GM21528 (cell line): ENCODE results near the gene ZNF723.
"Not testable (repeated sequence)": the region's sequence is repeated elsewhere in the genome, so short reads cannot be mapped to it uniquely, and the experiment has no call there.

Experiments
- ATAC-seq: cut with Tn5 transposase; IDR thresholded peaks from one replicate; pipeline ENCODE4 v1.9.1; 2021; ENCODE audit warnings: mild to moderate bottlenecking, moderate library complexity; ENCODE audit not compliant: unreplicated experiment, low FRiP score

ZNF723 gene

GRCh38 chr19:22832031-22832762 lies at the start of gene ZNF723:
Gene ZNF723 (plus strand): TSS chr19:22832291. CDS start chr19:22832380, 89 bp downstream.
- ATAC-seq = no peak

DNA sequence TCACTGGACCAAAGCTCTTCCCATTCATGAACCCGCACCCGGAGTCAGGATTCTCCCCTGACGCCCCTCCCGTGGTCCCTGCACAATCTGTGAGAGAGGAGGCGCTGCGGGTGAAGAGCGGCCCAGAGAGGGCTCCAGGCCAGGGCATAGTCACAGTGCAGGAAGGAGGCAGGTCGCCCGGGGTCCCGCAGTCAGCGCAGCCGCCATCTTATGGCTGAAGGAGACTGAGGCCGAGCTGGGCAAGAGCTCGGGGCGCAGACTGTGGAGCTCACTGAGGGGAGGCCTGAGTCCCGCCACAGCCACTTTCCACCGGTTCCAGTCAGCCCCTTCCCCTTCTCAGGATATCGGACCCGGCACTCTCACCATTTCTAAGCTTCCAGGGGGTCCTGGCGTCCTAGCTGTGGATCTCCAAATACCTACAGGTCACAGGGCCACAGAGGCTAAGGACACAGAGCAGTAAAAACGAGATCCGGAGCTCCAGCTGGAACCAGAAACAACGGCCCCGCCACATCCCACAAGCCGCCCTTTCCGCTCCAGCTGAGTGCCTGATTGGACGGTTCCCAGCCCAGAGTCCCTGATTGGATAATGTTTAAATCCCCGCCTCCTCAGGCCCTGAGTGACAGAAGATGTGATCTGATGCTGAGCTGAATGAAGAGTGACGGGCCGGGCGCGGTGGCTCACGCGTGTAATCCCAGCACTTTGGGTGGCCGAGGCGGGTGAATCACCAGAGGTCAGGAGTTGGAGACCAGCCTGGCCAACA lies 48.3 kb upstream of the ZNF723 start, which contains the start of gene ZNF99:
Gene ZNF99 (minus strand): TSS at position 501 of the 760 bp plus-strand sequence. CDS start 135 bp downstream, at position 366.
- ATAC-seq = no peak

DNA sequence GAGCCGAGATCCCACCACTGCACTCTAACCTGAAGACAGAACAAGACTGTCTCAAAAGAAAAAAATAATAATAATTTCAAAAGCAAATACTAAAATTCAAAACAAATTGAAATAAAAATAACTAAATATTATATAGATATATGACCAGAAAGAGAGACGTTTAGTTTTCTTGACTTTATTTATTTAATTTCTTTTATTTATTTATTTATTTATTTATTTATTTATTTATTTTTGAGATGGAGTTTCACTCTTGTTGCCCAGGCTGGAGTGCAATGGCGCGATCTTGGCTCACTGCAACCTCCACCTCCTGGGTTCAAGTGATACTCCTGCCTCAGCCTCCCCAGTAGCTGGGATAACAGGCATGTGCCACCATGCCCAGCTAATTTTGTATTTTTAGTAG lies 39.2 kb upstream of the ZNF723 start:
- ATAC-seq = not testable (repeated sequence)

DNA sequence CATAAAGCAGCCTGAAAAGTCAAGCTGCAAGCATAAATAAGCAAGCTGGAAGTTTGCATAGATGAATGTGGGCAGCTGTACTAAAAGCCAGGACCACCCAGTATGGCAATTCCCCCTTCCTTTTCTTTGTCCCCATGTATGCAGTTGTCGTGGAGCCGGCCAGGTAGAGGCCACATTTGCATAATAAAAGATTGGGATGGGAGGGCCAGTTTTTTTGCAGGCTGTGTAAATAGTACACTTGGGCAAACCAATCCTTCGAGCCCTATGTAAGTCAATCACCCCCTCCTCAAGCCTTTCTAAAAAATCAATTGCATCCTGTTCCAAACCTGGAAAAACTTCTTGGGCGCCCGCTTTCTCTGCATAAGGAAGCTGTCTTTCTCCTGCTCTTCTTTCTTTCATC lies 35.1 kb upstream of the ZNF723 start:
- no peak for ATAC-seq

GRCh38 chr19:22806418-22806817 lies 25.7 kb upstream of the ZNF723 start:
- no peak for ATAC-seq

DNA sequence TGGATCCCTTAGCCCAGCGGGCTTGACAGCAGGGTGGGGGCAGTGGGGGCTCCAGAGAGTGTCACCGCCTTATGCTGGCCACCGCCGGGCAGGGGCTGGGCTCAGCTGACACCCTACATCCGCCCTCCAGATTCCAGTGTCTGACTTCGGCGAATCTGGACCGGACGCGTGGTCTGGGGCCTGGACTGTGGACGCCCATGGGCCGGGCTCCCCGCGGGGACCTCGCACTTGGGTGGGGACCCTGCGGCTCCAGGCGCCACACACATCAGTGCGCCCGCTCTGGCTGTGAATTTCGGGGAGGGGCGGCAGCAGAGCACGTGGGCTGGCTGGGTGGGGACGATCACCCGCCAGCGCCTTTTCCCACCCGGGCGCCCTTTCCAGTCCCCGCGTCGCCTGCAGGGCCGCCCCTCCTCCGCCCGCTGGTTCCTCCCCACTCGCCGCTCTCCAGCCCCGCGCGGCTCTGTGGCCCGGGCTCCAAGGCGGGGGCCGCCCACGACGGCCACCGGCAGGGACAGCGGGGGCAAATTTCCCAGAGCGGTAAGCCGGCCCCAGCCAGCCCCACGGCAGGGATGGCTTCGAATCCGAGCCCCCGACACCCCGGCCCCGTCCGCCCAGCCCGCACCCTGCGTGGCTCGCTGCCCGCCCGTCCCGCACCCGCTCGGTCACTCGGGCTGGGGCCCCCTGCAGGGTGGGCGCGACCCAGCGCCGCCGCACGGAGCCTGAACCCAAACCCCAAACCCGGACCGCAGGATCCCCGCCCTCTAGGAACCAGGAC lies 24.8 kb upstream of the ZNF723 start:
- ATAC-seq = no peak

DNA sequence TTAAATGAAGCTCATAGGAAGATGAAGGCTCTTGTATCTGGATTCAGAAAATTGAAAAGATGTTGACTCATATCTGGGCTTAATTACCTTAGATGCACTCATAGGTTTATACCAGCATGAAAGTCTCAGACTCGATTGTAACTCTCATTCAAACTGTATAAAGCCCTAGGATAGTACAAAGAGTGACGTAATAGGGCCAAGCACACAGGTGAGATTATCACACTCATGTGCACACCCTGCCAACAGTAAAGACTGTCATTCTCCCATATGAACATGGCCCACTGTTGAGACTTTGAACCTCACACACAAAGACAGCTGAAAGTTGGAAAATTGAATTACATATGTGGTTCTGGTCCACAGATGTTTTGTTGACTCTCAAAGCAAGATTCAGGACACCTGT lies 18.0 kb upstream of the ZNF723 start:
- no peak for ATAC-seq

GRCh38 chr19:22831211-22831610 lies 880 bp upstream of the ZNF723 start:
- ATAC-seq = no peak

GRCh38 chr19:22857713-22858320 lies 25.7 kb downstream of the ZNF723 start:
- ATAC-seq = not testable (repeated sequence)

- ATAC-seq = no peak
Observed at GRCh38 chr19:22882797-22883196, 50.7 kb downstream of the ZNF723 start.

DNA sequence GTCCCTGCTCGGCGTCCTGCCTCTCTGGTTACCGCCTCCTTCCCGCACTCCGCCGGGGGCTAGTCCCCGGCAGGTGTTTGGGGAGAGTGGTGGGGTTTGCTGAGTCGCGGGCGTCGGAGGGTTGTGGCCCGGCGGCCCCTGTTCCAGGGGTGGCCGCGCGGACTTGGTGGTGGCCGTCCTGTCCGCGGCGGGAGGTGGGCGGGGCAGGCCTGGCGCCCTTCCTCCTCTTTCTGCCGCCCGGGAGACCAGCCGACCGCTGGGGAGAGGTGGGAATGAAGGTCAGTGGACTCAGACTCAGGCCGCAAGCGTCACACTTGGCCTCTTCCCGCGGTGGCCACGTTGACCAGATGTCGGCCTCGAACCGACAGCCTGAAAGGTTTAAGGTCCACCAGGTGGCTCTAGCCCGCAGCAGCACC lies 61.8 kb downstream of the ZNF723 start:
- ATAC-seq = no peak

DNA sequence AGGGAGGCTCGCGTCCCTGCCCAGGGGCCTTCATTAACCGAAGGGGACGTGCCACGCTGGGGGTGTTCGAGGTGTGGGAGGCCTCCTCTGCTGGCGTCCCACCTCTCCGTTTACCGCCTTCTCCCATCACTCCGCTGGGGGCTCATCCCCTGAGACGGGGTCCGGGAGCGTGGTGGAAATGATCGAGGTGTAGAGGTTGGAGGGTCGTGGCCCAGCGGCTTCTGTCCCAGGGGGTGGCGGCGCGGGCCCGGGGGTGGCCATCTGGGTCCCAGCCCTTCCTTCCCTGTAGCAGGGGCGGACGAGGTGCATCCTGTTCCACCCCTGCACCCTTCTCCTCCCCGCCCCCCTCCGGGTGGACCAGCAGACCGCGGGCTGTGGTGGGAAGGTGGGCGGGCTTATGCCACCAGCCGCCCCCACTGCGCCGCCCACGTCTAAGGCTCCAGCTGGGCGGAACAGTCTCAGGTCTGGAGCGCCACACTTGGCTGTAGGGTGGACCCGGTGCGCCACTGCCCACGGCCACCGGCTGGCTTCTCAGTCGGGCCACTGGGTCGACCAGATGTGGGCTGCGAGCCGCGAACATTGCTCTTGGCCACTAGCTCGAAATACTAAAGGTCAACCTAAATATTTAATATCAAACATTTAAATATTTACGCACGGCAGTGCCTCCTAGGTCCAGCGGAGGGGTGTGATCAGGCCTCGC lies 69.5 kb downstream of the ZNF723 start:
- no peak for ATAC-seq
